ENCODE measurements around the gene CST5. TPM values are rescaled to one million over a fixed set of nuclear protein-coding genes. Genes with fewer than 3 reads are reported as not detected.
"Not testable (repeated sequence)": the region's sequence is repeated elsewhere in the genome, so short reads cannot be mapped to it uniquely, and the experiment has no call there.

The CST5 gene
- total RNA-seq, 1 experiment from 2014 or later = not detected

- CTCF ChIA-PET; intact Hi-C loops (cut with micrococcal nuclease): not testable (repeated sequence)
- H3K27me3 ChIP-seq (ENCODE audit: insufficient read depth, low read length) = peaks cover 19% of the 10 kb centered on the region
Measured at GRCh38 chr20:23878016-23878542, 1.5 kb downstream of the CST5 start.

GRCh38 chr20:23877524-23877923 lies 2.0 kb downstream of the CST5 start:
- no peaks in the 10 kb centered on the region for H4K20me1 ChIP-seq (ENCODE audit: insufficient read depth)
- H3K36me3 ChIP-seq (ENCODE audit: control insufficient read depth in 1 of 2, insufficient read depth in 2 of 2, low read length in 2 of 2) = no peaks in the 10 kb centered on the region
- ChIA-PET CTCF (no interaction called here), RAD21 (ENCODE audit: low non-redundant PET in 1 of 2, low total read pairs in 2 of 2, uncharacterized antibody in 2 of 2, unreplicated experiment in 2 of 2) (no interaction called here), POLR2A (no interaction called here)
- H3K9me3 ChIP-seq (ENCODE audit: control insufficient read depth in 1 of 2, insufficient read depth in 1 of 2, low read depth in 1 of 2, low read length in 2 of 2) = no peaks in the 10 kb centered on the region
- H3K4me2 ChIP-seq (ENCODE audit: low read length) = no peak overlapping the region
- no TSS peak for BruUV-seq (replicated peaks)
- H3K27ac ChIP-seq (ENCODE audit: low read depth, low read length) = no peak overlapping the region
- no peak for DNase-seq (ENCODE audit: low read depth, low spot score)
- H3K4me1 ChIP-seq (ENCODE audit: control insufficient read depth in 1 of 2, insufficient read depth in 2 of 2, low read length in 2 of 2) = no peaks in the 10 kb centered on the region
- ATAC-seq = no peak
- no peak overlapping the region for H3K4me3 ChIP-seq (replicated peaks in 1 of 2; ENCODE audit: low read depth in 1 of 2, low read length in 2 of 2)
- H3K9ac ChIP-seq (ENCODE audit: low read length) = no peak overlapping the region
- no peaks in the 10 kb centered on the region for H3K9me2 ChIP-seq (ENCODE audit: insufficient read depth)
- H3K27me3 ChIP-seq (ENCODE audit: insufficient read depth, low read length) = peaks cover 20% of the 10 kb centered on the region
- no peaks in the 10 kb centered on the region for H3K79me2 ChIP-seq (ENCODE audit: insufficient read depth, low read length)
- TF ChIP-seq POLR2A (IDR thresholded peaks at IDR 0.05; ENCODE audit: borderline replicate concordance, extremely low read depth, insufficient read depth, insufficient read length) (no peak), ZNF274 (IDR thresholded peaks at IDR 0.05; ENCODE audit: low read depth, low read length) (no peak), YY1 (IDR thresholded peaks at IDR 0.05; ENCODE audit: extremely low read depth, insufficient replicate concordance, low read depth, low read length) (no peak), MAX (IDR thresholded peaks at IDR 0.05) (no peak), SIN3A (IDR thresholded peaks at IDR 0.05; ENCODE audit: low read depth) (no peak), ZFX (IDR thresholded peaks at IDR 0.05) (no peak), ZBTB33 (IDR thresholded peaks at IDR 0.05; ENCODE audit: extremely low read depth, insufficient replicate concordance, low read length) (no peak), RAD21 (IDR thresholded peaks at IDR 0.05; ENCODE audit: low read depth) (no peak), TCF7L2 (IDR thresholded peaks at IDR 0.05; ENCODE audit: borderline replicate concordance, extremely low read depth, insufficient read depth, insufficient read length) (no peak), REST (IDR thresholded peaks at IDR 0.05; ENCODE audit: low read depth) (no peak), ATF3 (IDR thresholded peaks at IDR 0.05) (no peak), FOSL1 (IDR thresholded peaks at IDR 0.05; ENCODE audit: low read depth) (no peak), SP1 (IDR thresholded peaks at IDR 0.05; ENCODE audit: low read depth) (no peak), SRF (IDR thresholded peaks at IDR 0.05; ENCODE audit: low read depth) (no peak), EZH2 (IDR thresholded peaks at IDR 0.05) (no peak), ELF1 (IDR thresholded peaks at IDR 0.05; ENCODE audit: borderline replicate concordance, low read depth) (no peak)
- H2AFZ ChIP-seq (ENCODE audit: low read depth, low read length, poor library complexity, severe bottlenecking) = no peak overlapping the region
- intact Hi-C loops (cut with micrococcal nuclease) = no loop called here

More at GRCh38 chr20:23878016-23878542, 1.5 kb downstream of the CST5 start:
- ATAC-seq; H3K79me2 ChIP-seq (ENCODE audit: insufficient read depth, low read length); H3K4me2 ChIP-seq (ENCODE audit: low read length); H3K27ac ChIP-seq (ENCODE audit: low read depth, low read length); DNase-seq (ENCODE audit: low read depth, low spot score); H3K4me3 ChIP-seq (replicated peaks in 1 of 2; ENCODE audit: low read depth in 1 of 2, low read length in 2 of 2); RAD21 ChIA-PET (ENCODE audit: low non-redundant PET in 1 of 2, low total read pairs in 2 of 2, uncharacterized antibody in 2 of 2, unreplicated experiment in 2 of 2); H2AFZ ChIP-seq (ENCODE audit: low read depth, low read length, poor library complexity, severe bottlenecking); H3K9me2 ChIP-seq (ENCODE audit: insufficient read depth); H3K9ac ChIP-seq (ENCODE audit: low read length); POLR2A ChIA-PET; H3K4me1 ChIP-seq (ENCODE audit: control insufficient read depth in 1 of 2, insufficient read depth in 2 of 2, low read length in 2 of 2); H3K9me3 ChIP-seq (ENCODE audit: control insufficient read depth in 1 of 2, insufficient read depth in 1 of 2, low read depth in 1 of 2, low read length in 2 of 2); H4K20me1 ChIP-seq (ENCODE audit: insufficient read depth); BruUV-seq (replicated peaks); H3K36me3 ChIP-seq (ENCODE audit: control insufficient read depth in 1 of 2, insufficient read depth in 2 of 2, low read length in 2 of 2): not testable (repeated sequence)

Data from HCT116 (cell line).